GM19025 (cell line): ENCODE measurements around the gene DHH.
"Not testable (repeated sequence)": the region's sequence is repeated elsewhere in the genome, so short reads cannot be mapped to it uniquely, and the experiment has no call there.

ENCODE experiments used
- ATAC-seq: cut with Tn5 transposase; IDR thresholded peaks from one replicate; pipeline ENCODE4 v1.9.1; 2021; ENCODE audit warnings: mild to moderate bottlenecking, low read depth, moderate library complexity; ENCODE audit not compliant: unreplicated experiment

The DHH gene

DNA sequence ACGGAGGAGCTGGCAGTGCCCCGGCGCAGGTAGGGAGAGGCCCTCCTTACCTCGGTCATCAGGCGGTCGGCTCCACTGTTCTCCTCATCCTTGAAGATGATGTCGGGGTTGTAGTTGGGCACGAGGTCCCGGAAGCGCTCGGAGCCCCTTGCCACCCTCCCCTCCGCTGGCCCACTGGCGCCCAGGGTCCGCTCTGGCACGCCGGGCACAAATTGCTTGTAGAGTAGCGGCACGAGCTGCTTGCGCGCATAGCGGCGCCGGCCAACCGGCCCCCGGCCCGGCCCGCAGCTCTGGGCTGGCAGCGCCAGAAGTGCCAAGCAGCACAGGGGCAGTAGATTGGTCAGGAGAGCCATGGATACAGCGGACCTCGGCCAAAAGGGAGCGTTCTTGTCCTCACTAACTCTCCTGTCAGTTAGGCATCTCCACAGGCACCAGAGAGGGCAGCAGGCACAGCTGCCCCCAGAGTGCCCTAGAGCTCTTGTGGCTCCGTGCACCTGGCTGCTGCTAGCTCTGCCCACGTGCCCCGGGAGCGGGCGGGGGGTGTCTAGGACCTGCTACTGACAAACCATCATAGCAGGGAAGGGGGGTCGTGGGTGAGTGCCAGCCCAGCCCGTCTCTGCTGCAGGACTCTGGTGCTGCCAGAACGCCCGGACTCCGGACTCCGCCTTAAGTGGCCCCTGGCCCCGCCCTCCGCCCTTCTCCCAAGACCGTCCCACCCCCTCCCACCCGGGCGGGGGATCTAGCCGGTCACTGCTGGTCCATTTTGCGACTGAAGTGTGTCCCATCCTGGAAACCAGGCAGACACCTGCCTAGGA, at the start of gene DHH:
DHH (minus strand) TSS at position 642 of the 815 bp plus-strand sequence; CDS start at position 353, 289 bp downstream.
- ATAC-seq: no peak

DNA sequence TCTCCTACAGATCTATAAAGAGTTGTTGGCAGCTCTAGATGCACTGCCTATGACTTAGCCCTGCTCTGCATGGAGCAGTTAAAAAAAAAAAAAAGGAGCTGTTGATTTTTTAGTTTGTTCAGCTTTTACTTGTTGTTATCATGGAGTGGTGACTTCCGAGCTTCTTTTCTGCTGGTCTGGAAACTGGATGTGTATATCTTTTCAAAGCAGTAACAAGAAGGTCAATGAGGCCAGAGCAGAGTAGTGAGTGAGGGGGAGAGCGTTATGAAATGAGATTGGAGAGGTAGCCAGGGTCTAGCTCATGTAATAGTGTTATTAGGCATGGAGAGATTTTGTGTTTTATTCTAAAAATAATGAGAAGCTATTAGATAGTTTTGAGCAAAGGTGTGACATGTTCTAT, 49.8 kb upstream of the DHH start:
- ATAC-seq: no peak

DNA sequence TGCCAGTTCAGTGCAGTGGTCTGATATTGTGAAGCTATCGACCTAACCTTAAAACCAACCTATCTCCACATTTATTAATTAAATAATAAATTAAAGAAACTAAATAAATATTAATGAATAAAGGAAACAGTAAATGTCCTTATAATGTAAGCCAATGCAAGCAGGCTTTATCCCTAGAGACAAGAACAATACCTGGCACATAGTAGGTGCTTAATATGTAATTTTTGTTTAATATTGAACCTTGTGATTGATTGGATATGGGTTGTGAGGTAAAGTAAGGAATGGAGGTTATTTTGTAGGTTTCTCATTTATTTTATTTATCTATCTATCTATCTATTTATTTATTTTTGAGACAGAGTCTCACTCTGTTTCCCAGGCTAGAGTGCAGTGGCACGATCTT, 44.4 kb upstream of the DHH start:
- no peak for ATAC-seq

DNA sequence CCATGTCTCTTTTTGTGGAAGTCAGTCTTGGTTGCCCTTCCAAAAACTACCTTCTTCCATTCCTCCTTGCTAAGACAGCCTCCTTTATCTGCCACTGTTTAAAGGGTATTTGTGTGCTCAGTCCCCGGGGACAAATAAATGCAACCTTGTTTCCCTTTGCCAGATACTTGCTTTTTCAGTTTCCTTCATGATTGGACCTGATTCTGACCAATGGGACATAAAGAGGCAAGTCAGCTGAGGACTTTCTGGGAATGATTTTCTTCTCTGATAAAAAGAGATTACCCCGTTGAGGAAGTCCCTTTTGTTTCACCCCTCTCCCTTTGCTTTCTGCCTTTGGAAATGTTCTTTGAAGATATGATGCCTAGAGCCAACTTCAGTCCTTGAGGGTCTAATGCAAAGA, 44.0 kb upstream of the DHH start:
- ATAC-seq: no peak

DNA sequence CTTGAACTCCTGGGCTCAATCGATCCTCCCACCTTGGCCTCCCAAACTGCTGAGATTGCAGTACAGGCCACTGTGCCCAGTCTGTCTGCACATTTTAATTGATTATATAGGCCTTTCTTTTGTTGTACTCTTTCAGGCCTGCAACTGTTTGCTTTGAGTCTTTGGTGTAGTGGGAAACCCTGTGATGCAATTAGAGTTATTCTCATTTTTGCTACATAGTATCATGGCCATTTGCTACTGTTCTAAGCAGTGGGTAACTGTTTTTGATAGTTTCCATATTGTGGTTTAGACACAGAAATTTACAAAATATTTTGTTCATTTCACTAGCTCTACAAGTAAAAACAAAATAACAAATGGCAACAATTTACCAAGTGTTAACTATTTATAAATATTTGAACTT, 42.9 kb upstream of the DHH start:
- ATAC-seq: no peak

DNA sequence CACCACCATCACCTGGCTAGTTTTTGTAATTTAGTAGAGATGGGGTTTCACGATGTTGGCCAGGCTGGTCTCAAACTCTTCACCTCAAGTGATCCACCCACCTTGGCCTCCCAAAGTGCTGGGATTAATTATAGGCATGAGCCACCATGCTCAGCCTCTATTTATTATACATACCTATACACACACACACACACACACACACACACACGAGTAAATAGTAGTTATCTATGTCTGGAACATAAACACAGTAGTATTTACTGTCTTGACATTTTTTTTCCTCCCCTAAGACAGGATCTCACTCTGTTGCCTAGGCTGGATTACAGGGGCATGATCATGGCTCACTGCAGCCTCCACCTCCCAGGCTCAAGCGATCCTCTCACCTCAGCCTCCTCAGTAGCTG, 42.4 kb upstream of the DHH start:
- ATAC-seq: not testable (repeated sequence)

DNA sequence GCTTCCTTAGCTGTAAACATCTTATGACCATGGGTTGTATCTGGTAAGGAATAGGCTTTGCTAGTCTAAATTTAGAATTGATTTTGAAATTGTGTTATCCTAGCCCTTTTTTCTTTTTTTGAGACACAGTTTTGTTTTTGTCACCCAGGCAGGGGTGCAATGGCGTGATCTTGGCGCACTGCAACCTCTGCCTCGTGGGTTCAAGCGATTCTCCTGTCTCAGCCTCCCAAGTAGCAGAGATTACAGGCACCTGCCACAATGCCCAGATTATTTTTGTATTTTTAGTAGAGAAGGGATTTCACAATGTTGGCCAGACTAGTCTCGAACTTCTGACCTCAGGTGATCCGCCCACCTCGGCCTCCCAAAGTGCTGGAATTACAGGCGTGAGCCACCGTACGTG, 39.0 kb upstream of the DHH start:
- no peak for ATAC-seq

DNA sequence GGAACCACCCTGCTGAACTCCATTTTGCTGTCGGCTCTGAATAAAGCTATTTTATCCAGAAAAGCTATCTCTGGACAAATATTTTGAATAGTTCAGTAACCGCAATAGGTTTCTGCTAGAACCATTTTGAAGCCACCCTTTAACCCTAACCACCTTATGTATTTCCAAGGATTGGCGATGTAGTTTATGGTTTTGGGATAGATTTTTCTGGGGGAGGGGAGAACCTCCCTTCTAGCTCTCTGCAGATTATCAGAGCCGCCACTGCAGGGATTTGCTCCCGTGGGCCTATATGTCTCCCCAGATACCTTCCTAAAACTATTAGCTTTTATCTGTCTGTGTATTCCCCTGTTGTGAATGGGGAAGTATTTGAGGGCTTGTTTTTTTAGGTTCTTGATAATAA, 38.4 kb upstream of the DHH start:
- ATAC-seq: no peak

DNA sequence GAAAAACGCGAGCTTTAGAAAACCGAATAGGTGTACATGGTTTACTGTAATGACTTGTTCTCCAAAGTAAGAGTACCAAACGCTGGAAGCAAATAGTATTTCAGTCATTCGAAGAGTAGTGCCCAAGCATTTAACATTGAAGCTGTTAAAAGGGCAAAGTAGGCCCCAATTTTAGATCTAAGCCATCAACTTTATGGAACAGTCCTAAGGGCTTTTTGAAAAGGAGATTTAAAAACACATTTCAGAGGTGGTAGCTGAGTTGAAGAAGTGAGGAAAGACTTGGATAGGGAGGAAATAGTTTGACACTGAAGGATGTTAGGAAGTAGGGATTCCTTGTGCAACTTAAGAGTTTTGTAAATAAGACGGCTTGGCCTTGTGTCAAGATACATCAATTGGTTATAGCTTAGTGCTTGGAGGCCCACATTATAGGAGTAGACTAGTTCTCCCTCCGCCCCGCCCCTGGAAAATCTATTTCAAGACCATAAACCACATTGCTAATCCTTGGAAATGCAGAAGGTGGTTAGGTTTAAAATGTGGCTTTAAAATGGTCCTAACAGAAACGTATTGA, 37.4 kb upstream of the DHH start:
- no peak for ATAC-seq

DNA sequence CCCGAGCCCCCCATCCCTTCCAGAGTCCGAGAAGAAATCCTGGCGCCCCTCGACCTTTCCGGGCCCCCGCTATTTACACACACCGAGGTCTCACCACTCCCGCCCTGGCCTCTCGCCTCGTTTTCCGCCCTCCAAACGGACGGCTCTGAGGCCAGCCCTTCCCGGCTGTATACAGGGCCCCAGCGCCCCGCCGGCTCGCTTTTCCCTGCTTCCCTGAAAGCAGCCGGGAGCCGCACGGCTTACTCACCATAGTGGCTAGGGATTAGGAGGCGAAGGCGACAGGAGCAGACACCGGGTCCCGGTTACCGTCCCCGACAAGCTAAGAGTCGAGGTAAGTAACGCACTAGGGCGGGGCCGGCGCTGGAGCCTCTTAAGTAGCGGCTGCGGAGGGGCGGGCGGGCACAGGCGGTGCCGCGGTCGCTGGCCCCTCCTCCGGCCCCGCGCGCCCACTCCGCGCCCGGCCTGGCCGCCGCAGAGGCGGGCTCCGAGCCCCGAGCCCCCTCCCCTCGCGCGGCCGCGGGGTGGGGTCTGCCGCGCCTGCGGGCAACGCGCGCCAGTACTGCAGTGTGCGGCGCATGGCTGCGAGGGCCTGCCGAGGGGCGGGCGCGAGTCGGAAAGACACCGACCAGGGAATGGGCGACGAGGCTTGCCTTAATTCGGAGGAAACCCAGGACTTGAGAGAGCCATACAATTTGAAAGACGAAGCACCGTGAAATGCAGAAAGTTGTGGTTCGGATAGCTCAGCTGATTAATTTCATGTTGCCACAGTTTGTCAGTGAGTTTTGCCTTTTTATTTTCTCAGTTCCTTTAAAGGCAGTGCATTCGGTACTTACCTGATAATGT, 36.7 kb upstream of the DHH start, which contains the start of gene TUBA1B:
TUBA1B (minus strand) TSS at position 345 of the 843 bp plus-strand sequence; CDS start at position 250, 95 bp downstream.
- ATAC-seq: peak; percentile 70

DNA sequence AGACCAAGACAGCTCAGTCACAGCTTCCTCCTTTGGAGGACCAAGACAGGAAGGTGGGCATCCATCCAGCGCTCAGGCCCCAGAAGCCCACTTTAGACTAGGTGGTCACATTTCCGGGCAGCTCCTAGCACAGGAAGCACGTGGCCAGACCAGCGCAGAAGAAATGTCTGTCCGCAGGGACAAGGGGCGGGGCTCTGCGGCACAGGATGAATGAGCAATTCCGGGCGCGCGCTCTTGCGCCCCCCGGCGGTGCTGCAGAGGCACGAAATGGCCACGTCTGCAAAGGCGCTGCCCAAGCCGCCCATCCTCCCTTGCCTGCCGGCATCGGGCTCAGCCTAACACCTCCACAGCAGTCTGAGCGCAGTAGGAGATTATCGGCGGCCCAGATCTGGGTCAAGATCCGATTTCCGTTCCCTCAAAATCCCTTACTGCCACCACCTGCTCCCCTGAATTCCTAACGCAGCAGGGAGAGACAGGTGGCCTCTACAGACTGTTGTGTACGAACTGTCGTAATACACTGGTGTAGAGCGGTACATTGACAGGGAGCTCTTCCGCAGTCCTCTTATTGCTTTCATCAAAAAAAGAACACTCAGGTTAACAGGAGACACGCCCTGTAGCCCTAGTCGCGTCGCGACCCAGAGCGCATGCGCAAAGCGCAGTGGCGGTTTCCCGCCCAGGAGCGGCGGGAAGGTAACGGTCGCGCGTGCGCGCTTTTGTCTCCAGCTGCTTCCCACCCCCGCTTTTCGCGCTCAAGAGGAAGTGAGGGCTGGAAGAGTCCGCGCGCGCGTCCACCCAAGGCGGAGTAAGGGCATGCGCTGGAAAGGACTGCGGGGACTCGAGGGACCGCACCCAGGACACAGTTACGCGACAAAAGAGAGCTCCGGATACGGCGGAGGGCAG, 35.8 kb upstream of the DHH start:
- ATAC-seq: peak; percentile 39

DNA sequence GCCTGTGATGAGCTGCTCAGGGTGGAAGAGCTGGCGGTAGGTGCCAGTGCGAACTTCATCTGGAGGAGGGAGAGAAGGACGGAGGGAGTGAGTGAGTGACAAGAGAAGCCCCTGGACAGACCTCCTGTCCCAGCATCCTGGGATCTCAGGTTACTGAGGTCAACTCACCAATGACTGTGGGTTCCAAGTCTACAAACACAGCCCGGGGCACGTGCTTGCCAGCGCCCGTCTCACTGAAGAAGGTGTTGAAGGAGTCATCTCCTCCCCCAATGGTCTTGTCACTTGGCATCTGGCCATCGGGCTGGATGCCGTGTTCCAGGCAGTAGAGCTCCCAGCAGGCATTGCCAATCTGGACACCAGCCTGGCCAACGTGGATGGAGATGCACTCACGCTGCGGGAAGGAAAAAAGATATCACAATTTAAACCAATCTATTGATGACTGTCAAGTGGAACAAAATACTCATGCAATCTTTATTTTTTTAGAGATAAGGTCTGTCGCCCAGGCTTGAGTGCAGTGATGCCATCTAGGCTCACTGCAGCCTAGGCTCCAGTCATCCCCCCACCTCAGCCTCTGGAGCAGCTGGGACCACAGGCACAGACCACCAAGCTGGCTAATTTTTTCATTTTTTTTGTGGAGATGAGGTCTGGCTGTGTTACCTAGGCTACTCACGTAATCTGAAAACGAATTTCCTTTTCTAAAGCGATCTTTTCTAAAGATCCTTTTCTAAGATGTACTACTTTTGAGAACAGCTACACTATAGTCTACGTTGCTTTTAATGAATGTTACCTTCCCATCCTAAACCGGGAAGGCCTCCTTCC, 34.9 kb upstream of the DHH start:
- no peak for ATAC-seq

DNA sequence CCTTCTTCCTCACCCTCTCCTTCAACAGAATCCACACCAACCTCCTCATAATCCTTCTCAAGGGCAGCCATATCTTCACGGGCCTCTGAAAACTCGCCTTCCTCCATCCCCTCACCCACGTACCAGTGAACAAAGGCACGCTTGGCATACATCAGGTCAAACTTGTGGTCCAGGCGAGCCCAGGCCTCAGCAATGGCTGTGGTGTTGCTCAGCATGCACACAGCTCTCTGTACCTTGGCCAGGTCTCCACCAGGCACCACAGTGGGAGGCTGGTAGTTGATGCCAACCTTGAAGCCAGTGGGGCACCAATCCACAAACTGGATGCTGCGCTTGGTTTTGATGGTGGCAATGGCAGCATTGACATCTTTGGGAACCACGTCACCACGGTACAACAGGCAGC, 33.4 kb upstream of the DHH start:
- ATAC-seq: not testable (repeated sequence)

DNA sequence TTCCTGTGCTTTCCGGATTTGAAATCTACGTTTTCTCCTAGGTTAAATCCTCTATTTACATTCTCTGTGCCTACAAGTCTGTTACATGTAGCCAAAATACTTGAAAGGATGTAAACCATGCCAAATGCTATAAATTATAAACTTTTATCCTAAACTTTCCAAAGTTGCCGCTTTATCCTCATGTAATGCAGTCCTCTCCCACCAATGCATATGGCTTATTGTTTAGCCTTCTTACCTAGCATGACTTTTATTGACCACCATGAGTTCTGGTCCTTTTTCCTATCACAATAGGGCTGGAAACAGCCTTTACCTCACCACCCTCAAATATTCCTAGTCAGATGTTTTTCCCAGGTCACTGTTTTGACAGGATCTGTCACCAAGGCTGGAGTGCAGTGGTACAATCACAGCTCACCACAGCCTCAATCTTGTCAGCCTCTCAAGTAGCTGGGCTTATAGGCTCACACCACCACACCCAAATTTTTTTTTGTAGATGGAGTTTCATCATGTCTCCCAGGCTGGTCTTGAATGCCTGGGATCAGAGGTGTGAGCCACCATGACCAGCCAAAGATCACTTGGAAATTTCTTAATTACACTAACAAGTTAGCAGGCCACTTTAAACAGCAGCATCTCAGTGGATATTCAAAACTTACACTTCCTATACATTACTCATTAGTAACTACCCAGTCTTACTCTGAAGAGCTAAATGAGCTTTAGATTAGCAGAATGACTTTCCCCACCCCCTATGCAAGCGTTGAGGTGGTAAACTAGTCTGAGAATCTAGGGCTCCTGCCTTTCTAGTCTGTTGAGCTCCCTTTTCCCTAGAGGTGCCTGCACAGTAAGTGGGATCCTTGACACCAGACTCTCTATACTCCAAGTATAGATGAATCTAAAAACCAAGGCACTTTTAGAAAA, 32.5 kb upstream of the DHH start:
- no peak for ATAC-seq

DNA sequence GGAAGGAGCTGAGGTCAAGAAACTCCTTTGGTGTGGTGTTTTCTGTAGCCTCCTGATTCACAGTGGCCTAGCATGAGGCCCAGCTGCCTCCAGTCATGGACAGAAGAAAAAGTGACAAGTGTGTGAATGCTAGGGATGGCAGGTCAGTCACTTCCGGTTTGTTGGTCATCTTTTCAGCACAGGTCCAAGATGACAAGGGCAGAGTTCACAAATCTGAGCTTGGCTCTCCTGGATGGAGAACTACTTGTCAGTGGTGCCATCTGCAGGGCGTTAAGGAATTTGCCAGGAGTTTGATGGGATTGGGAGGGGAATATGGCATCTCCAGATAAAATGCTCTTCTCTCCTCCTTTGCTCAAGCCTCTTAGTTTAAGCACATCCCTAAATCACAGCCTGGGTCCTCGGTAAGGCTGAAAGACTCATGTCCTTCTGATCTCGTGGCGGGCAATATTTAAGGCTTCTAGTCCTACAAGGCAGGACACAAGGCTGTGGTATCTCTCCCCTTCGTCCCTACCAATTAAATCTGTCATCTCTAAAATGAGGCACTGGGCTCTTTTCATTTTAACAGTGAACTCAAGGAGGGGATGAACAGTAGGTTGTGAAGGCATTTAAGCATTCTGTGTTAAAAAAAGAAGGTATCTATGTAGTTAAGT, 26.6 kb upstream of the DHH start:
- no peak for ATAC-seq

DNA sequence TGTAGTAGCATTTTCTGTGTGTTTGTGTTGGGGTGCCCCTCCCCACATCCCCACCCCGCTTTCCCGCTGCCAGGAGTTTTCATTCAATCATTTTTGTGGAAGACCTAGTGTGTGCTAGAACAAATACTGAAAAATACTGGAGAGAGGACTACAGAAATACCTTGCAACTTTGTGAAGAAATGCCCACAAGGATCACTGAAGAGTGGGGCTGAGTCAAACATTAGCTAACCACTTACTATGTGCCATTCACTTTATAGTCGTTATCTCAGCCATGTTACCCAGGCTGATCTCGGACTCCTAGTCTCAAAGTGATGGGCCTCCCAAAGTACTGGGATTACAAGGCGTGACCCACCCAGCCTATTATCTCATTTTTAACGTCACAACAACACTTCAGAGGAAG, 16.6 kb upstream of the DHH start:
- ATAC-seq: no peak

DNA sequence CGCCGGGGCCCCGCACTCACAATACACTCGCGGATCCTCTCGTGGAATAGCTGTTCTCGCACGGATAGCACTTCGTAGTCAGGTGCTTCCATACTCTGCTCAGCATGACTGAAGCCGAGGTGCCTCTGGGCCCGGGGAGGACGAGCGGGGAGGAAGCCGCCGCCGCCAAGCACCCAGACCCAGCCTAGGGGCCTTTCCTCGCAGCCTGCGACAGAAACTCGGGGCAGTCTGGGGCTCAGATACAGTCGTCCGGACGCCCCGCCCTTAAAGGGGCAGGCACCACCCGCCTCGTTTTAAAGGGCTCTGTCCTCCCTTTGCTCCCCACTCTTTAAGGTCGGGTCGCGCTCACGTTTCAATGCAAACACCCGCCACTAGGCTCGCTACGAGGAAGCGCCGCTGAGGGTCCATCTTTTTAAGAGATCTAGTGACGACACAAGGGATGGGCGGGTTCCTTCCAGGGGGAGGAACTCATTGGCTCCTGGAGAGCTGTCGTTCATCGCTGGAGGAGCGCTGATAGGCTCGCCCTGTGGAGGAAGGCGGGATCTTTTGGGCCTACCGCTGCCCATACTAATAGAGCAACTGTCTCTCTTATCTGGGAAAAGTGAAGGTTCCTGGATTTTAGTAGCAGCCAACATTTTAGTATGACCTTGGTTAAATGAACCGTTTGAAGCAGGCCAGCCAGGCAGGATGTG, 16.0 kb upstream of the DHH start, which contains the start of gene LMBR1L:
LMBR1L (minus strand) TSS at position 384 of the 692 bp plus-strand sequence; CDS start at position 92, 292 bp downstream.
- peak; percentile 98 for ATAC-seq
